Activated T-cell treated with anti-CD3 and anti-CD28 coated beads for 1 hour (primary cell): ENCODE data around the gene CD96.
A peak's percentile ranks its signal among the peaks of the same experiment; 100 is the strongest.
"Not testable (repeated sequence)": the region's sequence is repeated elsewhere in the genome, so short reads cannot be mapped to it uniquely, and the experiment has no call there.

Source experiments
- DNase-seq: peaks from one replicate; pipeline ENCODE4 v3.0.0-alpha.2; 2020; ENCODE audit warnings: low read depth

The CD96 gene

GRCh38 chr3:111541911-111542483 lies at the start of gene CD96:
TSS of gene CD96 (plus strand) at chr3:111542197. CDS start at chr3:111542249, 52 bp downstream.
- DNase-seq, result peak; percentile 50

- DNase-seq, result no peak
Measured at GRCh38 chr3:111493276-111493675, 48.7 kb upstream of the CD96 start.

- no peak for DNase-seq
Measured at GRCh38 chr3:111496894-111497559, 45.0 kb upstream of the CD96 start.

- DNase-seq, result no peak
Measured at GRCh38 chr3:111498022-111498421, 44.0 kb upstream of the CD96 start.

GRCh38 chr3:111506435-111506834 lies 35.6 kb upstream of the CD96 start:
- no peak for DNase-seq

GRCh38 chr3:111509308-111509707 lies 32.7 kb upstream of the CD96 start:
- DNase-seq, result no peak

- no peak for DNase-seq
Measured at GRCh38 chr3:111517801-111518200, 24.2 kb upstream of the CD96 start.

- no peak for DNase-seq
Measured at GRCh38 chr3:111519178-111519855, 22.7 kb upstream of the CD96 start.

GRCh38 chr3:111521891-111522290 lies 20.1 kb upstream of the CD96 start:
- no peak for DNase-seq

- not testable (repeated sequence) for DNase-seq
Measured at GRCh38 chr3:111524486-111524885, 17.5 kb upstream of the CD96 start.

GRCh38 chr3:111531446-111531845 lies 10.6 kb upstream of the CD96 start:
- no peak for DNase-seq

GRCh38 chr3:111534701-111535100 lies 7.3 kb upstream of the CD96 start:
- no peak for DNase-seq

- DNase-seq, result no peak
Measured at GRCh38 chr3:111538111-111538510, 3.9 kb upstream of the CD96 start.

- no peak for DNase-seq
Measured at GRCh38 chr3:111538681-111539083, 3.3 kb upstream of the CD96 start.

- peak; percentile 47 for DNase-seq
Measured at GRCh38 chr3:111539351-111540331, 2.4 kb upstream of the CD96 start.

- DNase-seq, result no peak
Measured at GRCh38 chr3:111541391-111541790, 606 bp upstream of the CD96 start.

GRCh38 chr3:111542611-111543300 lies 759 bp downstream of the CD96 start:
- DNase-seq, result no peak

GRCh38 chr3:111545349-111545748 lies 3.4 kb downstream of the CD96 start:
- no peak for DNase-seq

GRCh38 chr3:111547631-111548030 lies 5.6 kb downstream of the CD96 start:
- DNase-seq, result no peak

GRCh38 chr3:111548092-111548491 lies 6.1 kb downstream of the CD96 start:
- no peak for DNase-seq

GRCh38 chr3:111548756-111549155 lies 6.8 kb downstream of the CD96 start:
- no peak for DNase-seq

GRCh38 chr3:111561902-111562301 lies 19.9 kb downstream of the CD96 start:
- DNase-seq, result not testable (repeated sequence)
